ENCODE results near the gene BCAS3.

BCAS3 gene

DNA sequence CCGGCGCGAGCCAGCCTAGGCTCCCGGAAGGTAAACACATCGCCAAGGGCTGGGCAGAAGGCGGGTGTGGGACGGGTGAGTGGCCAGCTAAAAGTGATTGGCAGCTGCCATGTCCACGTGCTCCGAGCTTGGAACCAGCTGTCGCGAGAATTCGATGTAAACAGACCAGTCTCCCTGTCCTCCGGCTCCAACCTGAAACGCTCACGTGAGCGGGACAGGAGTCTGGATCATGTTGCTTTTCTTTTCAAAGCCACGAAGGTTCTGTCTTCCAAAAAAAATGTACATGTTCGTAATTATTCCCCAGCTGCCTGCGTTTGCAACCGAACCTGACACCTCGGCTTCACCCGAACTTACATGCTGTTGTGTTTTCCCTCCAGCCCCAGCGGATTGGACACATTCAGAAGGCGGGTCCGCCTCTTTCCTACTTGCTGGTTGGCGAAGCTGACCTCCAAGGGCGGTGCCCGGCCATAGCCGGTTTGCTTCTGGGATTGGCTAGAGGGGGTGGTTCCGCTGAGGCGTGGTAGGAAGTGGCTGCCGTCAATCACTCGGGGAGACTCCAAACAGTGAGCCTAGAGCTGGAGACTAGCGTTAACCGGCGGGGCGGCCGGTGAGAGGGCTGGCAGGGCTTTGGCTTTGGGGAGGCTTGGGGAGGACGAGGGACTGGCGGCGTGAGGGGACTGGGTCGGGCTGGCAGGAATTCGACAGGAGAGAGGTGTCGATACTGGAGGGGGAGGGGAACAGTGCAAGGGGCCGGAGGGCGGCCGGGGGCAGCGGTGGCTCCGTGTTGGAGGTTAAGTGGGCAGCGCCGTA lies at the start of gene BCAS3:
TSS of gene BCAS3 (plus strand) at position 544 of the 810 bp plus-strand sequence.
- DNase-seq, result peak; percentile 99
- in situ Hi-C loops (cut with MboI; ENCODE audit: low pct_unique_long_range_greater_than_20kb, low sequenced_read_pairs), result no loop called here

DNA sequence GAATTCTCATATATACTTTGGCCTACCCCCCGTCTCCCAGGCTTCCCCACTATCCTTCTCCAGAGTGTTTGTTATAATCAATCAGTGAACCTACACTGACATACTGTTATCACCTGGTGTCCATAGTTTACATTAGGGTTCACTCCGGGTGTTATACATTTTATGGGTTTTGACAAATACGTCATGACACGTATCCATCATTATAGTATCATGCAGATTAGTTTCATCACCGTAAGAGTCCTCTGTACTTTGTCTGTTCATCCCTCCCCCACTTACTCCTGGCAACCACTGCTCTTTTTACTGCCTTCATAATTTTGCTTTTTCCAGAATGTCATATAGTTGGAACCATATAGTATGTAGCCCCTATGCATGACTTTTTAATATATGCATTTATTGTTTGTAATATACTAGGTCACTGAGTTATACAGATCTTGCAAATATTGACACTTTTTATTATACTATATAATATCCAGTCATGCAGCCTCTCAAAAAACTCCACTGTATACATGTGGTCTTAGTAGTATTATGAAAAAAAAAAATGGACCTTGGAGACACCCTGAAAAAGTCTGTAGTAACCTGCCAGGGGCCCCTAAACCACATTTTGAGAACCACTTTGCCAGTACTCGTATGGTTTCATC lies 49.3 kb upstream of the BCAS3 start:
- DNase-seq, result no peak
- in situ Hi-C loops (cut with MboI; ENCODE audit: low pct_unique_long_range_greater_than_20kb, low sequenced_read_pairs), result no loop called here

DNA sequence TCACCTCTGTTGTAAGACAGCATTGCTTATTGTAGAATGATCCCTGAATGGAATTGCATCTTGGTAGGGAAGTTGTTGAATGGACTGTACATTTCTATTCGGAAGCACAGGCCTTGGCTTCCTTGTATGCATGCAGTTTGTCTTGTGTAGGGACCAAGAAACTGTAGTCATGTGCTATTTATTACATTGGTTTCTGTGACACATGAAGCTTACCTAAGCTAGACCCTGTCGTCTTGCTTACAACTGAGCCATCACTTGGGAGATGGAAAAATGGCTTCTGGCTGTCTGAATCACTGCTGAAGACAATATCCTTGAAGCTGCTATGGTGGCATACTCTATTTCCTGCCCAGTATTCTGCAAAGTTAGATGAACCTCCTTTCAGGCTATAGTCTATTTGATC lies 48.5 kb upstream of the BCAS3 start:
- in situ Hi-C loops (cut with MboI; ENCODE audit: low pct_unique_long_range_greater_than_20kb, low sequenced_read_pairs), result no loop called here
- DNase-seq, result no peak

DNA sequence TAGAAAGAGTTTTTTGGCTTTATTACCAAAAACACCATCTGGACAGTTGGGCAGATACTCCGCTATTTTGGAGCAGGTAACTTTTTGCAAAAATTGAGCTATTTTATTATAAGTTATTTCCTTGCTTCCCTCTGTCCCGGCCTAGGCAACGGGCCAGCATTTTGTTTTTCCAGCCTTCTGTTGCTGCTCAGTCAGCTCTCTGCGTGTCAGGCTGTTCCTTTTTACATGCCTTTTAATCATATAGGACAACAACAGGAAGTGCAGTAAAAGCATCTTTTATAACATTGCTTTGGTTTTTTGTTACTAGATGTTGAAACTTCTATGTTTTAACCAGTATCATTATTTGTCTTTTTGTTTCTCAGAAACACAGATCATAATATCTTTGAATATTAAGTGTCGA lies 47.3 kb upstream of the BCAS3 start:
- in situ Hi-C loops (cut with MboI; ENCODE audit: low pct_unique_long_range_greater_than_20kb, low sequenced_read_pairs), result no loop called here
- DNase-seq, result no peak

DNA sequence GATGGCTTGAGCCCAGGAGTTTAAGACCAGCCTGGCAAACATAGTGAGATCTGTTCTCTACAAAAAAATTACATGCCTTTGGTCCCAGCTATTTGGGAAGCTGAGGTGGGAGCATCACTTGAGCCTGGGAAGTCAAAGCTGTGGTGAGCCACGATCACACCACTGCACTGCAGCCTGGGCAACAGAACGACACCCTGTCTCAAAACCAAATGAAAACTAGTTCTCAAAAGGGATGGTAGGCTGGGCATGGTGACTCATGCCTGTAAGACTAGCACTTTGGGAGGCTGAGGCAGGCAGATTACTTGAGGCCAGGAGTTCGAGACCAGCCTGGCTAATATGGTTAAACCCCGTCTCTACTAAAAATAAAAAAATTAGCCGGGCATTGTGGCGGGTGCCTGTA lies 46.5 kb upstream of the BCAS3 start:
- DNase-seq, result peak; percentile 26
- in situ Hi-C loops (cut with MboI; ENCODE audit: low pct_unique_long_range_greater_than_20kb, low sequenced_read_pairs), result no loop called here

DNA sequence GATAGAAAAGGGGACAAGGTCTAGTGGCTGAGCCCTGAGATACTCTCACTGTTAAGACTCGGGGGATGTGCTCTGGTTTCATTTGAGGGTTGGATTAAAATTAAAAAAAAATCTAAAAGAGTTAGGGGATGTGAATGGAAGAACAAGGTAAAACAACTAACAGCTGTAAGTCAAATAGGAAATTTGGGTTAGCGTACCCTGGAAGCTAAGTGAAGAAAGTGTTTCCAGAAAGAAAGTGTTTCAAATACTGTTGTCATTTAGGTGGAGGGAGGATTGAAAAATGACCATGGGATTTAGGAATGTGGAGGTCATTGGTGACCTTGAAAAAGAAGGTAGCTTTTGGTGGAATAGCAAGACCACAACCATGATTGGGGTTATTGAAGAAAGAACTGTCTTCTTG lies 40.0 kb upstream of the BCAS3 start:
- in situ Hi-C loops (cut with MboI; ENCODE audit: low pct_unique_long_range_greater_than_20kb, low sequenced_read_pairs), result no loop called here
- no peak for DNase-seq

DNA sequence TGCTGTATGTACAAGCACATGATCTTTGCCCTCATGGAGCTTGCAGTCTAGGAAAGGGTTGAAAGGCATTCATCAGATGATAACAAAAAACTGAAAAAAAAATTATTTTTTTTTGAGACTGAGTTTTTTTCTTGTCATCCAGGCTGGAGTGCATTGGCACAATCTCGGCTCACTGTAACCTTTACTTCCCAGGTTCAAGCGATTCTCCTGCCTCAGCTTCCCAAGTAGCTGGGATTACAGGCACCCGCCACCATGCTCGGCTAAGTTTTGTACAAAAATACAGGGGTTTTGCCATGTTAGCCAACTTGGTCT lies 38.7 kb upstream of the BCAS3 start:
- no peak for DNase-seq
- in situ Hi-C loops (cut with MboI; ENCODE audit: low pct_unique_long_range_greater_than_20kb, low sequenced_read_pairs), result no loop called here

DNA sequence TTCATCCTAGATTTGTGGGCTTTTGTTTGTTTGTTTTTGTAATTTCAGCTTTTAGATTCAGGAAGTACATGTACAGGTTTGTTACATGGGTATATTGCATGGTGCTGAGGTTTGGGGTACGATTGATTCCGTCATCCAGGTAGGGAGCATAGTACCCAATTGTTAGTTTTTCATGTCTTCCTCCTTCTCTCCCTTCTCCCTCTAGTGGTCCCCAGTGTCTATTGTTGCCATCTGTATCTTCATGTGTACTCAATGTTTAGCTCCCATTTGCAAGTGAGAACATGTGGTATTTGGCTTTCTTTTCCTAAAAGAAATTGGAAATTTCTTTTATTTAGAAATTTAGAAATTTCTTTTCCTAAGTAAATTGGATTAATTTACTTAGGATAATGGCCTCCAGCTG lies 37.1 kb upstream of the BCAS3 start:
- in situ Hi-C loops (cut with MboI; ENCODE audit: low pct_unique_long_range_greater_than_20kb, low sequenced_read_pairs), result no loop called here
- DNase-seq, result peak; percentile 29

DNA sequence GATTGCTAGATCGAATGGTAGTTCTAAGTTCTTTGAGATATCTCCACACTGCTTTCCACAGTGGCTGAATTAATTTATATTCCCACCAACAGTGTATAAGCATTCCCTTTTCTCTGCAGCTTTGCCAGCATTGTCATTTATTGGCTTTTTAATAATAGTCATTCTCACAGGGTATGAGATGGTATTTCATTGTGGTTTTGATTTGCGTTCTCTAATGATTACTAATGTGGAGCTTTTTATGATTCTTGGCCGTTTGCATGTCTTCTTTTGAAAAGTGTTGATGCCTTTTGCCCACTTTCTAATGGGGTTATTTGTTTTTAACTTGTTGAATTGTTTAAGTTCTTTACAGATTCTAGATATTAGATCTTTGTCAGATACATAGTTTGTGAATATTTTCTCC lies 36.5 kb upstream of the BCAS3 start:
- in situ Hi-C loops (cut with MboI; ENCODE audit: low pct_unique_long_range_greater_than_20kb, low sequenced_read_pairs), result no loop called here
- no peak for DNase-seq

DNA sequence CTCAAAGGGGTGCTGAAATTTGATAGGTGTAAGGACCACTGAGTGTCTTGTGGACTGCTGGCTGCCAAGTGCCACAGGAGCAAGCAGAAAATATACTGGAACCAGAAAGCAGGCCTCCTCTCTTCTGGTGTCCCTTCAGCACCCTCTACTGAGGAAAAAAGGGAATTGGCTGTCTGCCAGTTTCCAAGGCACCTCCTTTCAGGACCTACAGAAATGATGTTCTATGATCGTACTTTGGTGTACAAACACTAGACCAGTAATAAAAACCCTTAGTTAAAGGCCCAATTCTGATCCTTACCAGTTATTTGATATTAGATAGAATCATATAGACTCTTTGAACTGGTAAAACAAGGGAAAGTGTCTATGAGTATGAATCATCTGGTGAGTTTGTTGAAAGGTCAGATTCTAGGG lies 35.8 kb upstream of the BCAS3 start:
- DNase-seq, result peak; percentile 75
- in situ Hi-C loops (cut with MboI; ENCODE audit: low pct_unique_long_range_greater_than_20kb, low sequenced_read_pairs), result no loop called here

DNA sequence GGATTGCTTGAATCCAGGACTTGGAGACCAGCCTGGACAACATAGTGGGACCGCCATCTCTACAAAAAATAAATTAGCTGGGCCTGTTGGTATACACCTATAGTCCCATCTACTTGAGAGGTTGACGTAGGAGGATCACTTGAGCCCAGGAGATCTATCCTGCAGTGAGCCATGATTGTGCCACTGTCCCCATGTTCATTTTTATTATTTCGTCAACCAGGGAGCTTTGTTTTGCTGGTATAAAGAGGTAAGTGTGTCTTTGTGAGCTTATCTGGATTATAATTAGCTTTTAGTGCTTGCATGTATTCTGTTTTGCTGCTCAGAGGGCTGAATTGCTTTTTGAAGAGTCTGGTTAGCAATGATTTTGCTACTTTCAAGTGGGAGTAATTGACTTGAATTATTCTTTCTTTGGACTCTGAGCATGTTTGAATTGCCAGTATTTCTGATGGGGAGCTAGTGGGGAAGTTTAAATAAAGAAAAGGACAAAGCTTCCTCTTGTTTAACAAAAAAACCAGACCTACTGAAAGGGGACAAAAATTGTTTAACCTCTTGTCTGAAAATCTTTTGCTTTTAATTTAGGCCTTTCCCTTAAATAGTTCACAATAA lies 31.6 kb upstream of the BCAS3 start:
- DNase-seq, result no peak
- in situ Hi-C loops (cut with MboI; ENCODE audit: low pct_unique_long_range_greater_than_20kb, low sequenced_read_pairs), result no loop called here

DNA sequence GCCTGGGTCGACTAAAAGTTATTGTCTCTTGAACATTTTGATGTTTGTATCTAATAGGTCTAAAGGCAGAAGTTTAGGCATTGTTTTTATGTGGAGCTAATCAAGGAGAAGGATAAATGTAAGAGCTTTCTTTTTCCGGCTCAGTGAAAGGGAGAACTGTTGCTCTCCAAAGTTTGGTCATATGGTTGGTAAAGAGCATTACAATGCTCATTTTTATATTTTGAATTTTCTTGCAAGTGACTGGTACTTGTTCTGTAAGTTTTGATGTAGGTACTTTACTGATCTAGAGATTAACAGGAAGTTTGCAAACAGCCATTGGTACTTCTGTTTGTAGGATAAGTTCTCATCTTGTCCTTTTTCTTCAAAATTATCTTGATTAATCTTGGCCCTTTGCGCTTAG lies 30.9 kb upstream of the BCAS3 start:
- in situ Hi-C loops (cut with MboI; ENCODE audit: low pct_unique_long_range_greater_than_20kb, low sequenced_read_pairs), result no loop called here
- no peak for DNase-seq

DNA sequence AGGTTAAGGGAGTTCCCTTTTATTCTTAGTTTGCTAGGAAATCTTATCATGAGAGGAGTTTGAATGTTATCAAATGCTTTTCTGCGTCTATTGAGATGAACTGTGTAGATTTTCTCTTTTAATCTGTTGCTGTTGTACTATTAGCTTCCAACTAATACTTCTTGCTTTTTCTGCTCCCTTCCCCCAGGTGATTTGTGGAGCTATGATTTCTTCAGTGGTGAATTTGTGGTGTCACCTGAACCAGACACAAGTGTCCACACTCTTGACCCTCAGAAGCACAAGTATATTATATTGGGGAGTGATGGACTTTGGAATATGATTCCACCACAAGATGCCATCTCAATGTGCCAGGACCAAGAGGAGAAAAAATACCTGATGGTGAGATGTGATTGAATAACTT lies 29.9 kb upstream of the BCAS3 start:
- DNase-seq, result no peak
- in situ Hi-C loops (cut with MboI; ENCODE audit: low pct_unique_long_range_greater_than_20kb, low sequenced_read_pairs), result no loop called here

DNA sequence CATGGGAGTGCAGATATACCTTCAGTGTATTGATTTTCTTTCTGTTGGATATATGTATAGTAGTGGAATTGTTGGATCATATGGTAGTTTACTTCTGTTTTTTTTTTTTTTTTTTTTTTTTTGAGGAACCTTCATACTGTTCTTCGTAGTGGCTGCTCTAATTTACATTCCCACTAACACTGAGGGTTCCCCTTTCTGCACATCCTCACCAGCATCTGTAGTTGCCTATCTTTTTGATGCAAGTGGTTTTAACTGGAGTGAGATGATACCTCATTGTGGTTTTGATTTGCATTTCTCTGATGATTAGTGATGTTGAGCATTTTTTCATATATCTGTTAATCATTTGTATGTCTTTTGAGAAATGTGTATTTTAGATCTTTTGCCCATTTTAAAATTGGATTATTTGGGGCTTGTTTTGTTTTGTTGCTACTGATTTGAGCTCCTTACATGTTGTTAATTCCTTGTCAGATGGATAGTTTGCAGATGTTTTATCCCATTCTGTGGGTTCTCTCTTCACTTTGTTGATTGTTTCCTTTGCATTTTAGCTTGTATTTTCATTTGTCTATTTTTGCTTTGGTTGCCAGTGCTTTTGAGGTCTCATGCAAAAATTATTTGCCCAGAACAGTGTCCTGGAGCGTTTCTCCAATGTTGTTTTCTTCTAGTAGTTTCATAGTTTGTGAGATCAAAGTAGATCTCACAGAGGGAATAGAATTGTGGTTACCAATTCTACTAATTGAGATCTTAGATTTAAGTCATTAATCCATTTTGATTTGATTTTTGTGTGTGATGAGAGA lies 25.0 kb upstream of the BCAS3 start:
- DNase-seq, result peak; percentile 69
- in situ Hi-C loops (cut with MboI; ENCODE audit: low pct_unique_long_range_greater_than_20kb, low sequenced_read_pairs), result no loop called here

DNA sequence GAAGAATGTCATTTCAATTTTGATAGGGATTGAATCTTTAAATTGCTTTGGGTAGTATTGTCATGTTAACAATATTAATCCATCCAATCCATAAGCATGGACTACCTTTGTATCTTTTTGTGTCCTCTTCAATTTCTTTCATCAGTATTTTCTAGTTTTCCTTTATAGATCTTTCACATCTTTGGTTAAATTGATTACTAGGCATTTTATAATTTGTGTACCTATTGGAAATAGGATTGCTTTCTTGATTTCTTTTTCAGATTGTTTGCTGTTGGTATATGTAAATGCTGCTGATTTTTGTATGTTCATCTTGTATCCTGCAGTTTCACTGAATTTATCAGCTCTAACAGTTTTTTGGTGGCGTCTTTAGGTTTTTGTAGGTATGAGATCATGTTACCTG lies 24.1 kb upstream of the BCAS3 start:
- DNase-seq, result no peak
- in situ Hi-C loops (cut with MboI; ENCODE audit: low pct_unique_long_range_greater_than_20kb, low sequenced_read_pairs), result no loop called here

DNA sequence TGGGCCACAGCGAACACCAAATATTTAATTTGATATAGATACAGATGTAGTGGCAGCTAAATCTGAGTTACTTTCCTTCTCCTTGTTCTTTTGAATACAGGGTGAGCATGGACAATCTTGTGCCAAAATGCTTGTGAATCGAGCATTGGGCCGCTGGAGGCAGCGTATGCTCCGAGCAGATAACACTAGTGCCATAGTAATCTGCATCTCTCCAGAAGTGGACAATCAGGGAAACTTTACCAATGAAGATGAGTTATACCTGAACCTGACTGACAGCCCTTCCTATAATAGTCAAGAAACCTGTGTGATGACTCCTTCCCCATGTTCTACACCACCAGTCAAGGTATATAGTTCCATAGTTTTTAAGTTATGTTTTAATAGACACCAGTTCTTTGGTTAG lies 21.2 kb upstream of the BCAS3 start:
- in situ Hi-C loops (cut with MboI; ENCODE audit: low pct_unique_long_range_greater_than_20kb, low sequenced_read_pairs), result no loop called here
- DNase-seq, result no peak

DNA sequence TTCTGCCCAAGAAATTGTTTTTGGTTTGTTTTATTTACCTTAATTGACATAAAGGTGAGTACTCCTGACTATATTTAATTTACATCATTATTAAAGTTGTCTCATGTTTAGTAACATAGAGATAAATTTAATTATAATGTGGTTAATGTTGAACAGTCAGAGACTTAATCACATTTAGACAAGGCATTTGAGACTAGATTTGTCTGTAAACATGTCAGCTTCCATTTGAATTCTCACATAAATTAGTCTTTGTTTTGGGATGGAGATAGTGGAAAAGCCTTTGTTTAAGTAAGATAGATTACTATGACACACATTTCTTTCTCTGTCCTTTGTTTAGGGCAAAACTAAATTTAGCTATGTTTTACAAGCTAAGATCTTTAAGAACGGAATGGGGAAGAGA lies 18.5 kb upstream of the BCAS3 start:
- no peak for DNase-seq
- in situ Hi-C loops (cut with MboI; ENCODE audit: low pct_unique_long_range_greater_than_20kb, low sequenced_read_pairs), result no loop called here

DNA sequence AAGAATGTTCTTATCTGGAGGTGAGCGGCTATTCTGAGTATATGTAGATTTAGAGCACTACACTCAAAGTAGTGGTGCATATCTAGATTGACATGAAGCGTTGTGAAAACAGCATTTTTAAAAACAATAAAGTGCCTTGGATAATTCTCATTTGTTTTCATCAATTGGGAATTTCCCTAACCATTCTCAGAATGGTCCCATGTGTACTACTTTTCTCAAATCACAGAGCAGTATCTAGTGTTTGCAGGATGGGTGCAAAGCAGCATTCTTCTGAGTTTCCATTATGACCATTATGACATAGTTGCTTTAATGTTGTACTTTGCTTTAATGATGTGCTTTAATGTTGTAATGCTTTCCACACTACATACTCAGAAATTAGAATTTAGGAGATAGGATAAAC lies 16.2 kb upstream of the BCAS3 start:
- DNase-seq, result no peak
- in situ Hi-C loops (cut with MboI; ENCODE audit: low pct_unique_long_range_greater_than_20kb, low sequenced_read_pairs), result no loop called here

DNA sequence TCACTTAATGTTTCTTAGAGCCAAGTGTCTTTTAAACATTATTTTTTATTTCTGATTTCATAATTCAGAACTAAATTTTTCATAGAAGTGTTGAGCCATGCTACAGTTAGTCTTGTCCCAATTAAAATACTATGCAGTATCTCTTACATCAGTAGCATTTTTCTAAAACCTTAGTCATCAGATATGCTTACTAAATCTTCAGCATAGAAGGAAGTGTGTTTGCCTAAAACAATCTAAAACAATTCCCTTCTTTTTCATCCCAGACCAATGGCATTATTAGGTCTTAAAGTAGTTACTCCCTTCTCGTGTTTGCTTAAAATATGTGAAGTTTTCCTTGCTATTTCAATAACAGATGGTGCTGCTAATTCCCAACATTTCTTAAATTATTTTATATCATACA lies 13.6 kb upstream of the BCAS3 start:
- DNase-seq, result no peak
- in situ Hi-C loops (cut with MboI; ENCODE audit: low pct_unique_long_range_greater_than_20kb, low sequenced_read_pairs), result no loop called here

DNA sequence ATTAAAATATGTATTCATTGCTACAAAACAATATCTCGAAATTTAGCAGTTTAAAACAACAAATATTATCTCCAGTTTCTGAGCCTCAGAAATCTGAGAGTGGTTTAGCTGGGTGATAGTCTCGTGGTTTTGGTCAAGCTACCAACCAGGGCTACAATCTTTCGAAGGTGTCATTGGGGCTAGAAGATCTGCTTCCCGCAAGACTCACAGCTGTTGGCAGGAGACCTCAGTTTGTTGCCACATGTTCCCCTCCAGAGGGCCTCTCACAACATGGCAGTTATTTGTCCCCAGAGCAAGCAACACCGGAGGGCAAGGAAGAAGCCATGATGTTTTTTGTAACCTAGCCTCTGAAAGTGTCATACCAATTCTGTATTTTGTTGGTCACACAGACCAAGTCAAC lies 12.0 kb upstream of the BCAS3 start:
- DNase-seq, result no peak
- in situ Hi-C loops (cut with MboI; ENCODE audit: low pct_unique_long_range_greater_than_20kb, low sequenced_read_pairs), result no loop called here
